Keratinocyte (primary cell): ENCODE results near the gene TNFRSF4. TPM values are rescaled to one million over a fixed set of nuclear protein-coding genes. Genes with fewer than 3 reads are reported as not detected.

Source experiments
- DNase-seq: peaks from one replicate; pipeline ENCODE4 v3.0.0-alpha.2; 2011; ENCODE audit warnings: low read depth, missing footprints, low spot score
- FAIRE-seq: peaks from 2 replicates; lab custom pipeline; 2011; peaks lifted over from hg19 to GRCh38; lab: Jason Lieb, UNC
- H2AFZ ChIP-seq: 2 replicates; pipeline ENCODE4 v1.6.0; 2012; ENCODE audit warnings: low read length, control low read depth, inconsistent platforms; ENCODE audit not compliant: control insufficient read depth
- H3K27ac ChIP-seq: 2 replicates; pipeline ENCODE4 v1.5.1; 2011; ENCODE audit warnings: low read length; ENCODE audit not compliant: control insufficient read depth, insufficient read depth
- H3K27me3 ChIP-seq: 3 replicates; pipeline ENCODE4 v1.6.0; 2011; ENCODE audit warnings: low read length; ENCODE audit not compliant: control insufficient read depth, insufficient read depth; ENCODE audit errors: extremely low read depth
- H3K36me3 ChIP-seq, 2 experiments: 2 replicates in 1 of 2; 3 replicates in 1 of 2; pipeline ENCODE4 v1.5.1; 2011; ENCODE audit warnings: low read length in 2 of 2, mild to moderate bottlenecking in 1 of 2; ENCODE audit not compliant: control insufficient read depth in 2 of 2, insufficient read depth in 2 of 2; ENCODE audit errors: extremely low read depth in 1 of 2
- H3K4me1 ChIP-seq: 3 replicates; pipeline ENCODE4 v1.5.1; 2011; ENCODE audit warnings: low read length; ENCODE audit not compliant: control insufficient read depth, insufficient read depth; ENCODE audit errors: extremely low read depth
- H3K4me2 ChIP-seq: 3 replicates; pipeline ENCODE4 v1.6.0; 2011; ENCODE audit warnings: low read depth, low read length; ENCODE audit not compliant: control insufficient read depth, insufficient read depth; ENCODE audit errors: extremely low read depth
- H3K4me3 ChIP-seq, 3 experiments: fragments of 200-600 bp in 1 of 3; sonication (generic) in 1 of 3; 2 replicates in 2 of 3; 3 replicates in 1 of 3; pipeline ENCODE4 v1.5.1; 2011 to 2016; ENCODE audit warnings: low read length in 3 of 3, mild to moderate bottlenecking in 3 of 3, control low read depth in 2 of 3, inconsistent platforms in 1 of 3, low read depth in 1 of 3, mixed read lengths in 1 of 3, mixed run types in 1 of 3, moderate library complexity in 1 of 3; ENCODE audit not compliant: control insufficient read depth in 2 of 3, insufficient read depth in 2 of 3; ENCODE audit errors: extremely low read depth in 1 of 3
- H3K79me2 ChIP-seq: 2 replicates; pipeline ENCODE4 v1.6.0; 2012; ENCODE audit warnings: low read length; ENCODE audit not compliant: control insufficient read depth, insufficient read depth
- H3K9ac ChIP-seq: 3 replicates; pipeline ENCODE4 v1.6.0; 2011; ENCODE audit warnings: low read length; ENCODE audit not compliant: control insufficient read depth, insufficient read depth; ENCODE audit errors: extremely low read depth
- H3K9me1 ChIP-seq: 3 replicates; pipeline ENCODE4 v1.6.0; 2011; ENCODE audit warnings: low read length; ENCODE audit not compliant: control insufficient read depth, insufficient read depth; ENCODE audit errors: extremely low read depth
- H3K9me3 ChIP-seq: 2 replicates; pipeline ENCODE4 v1.5.1; 2012; ENCODE audit warnings: low read depth, low read length; ENCODE audit not compliant: control insufficient read depth
- H4K20me1 ChIP-seq: 3 replicates; pipeline ENCODE4 v1.6.0; 2011; ENCODE audit warnings: low read length; ENCODE audit not compliant: control insufficient read depth, insufficient read depth; ENCODE audit errors: extremely low read depth
- CTCF ChIP-seq, 3 experiments: IDR thresholded peaks in 1 of 3; conservative IDR thresholded peaks in 1 of 3; optimal IDR thresholded peaks in 1 of 3; 2 replicates in 2 of 3; 3 replicates in 1 of 3; pipeline versions ENCODE3 to v1.5.1; 2011; ENCODE audit warnings: low read length in 3 of 3, mild to moderate bottlenecking in 3 of 3, moderate library complexity in 2 of 3, control low read depth in 1 of 3, inconsistent platforms in 1 of 3; ENCODE audit not compliant: insufficient read depth in 2 of 3; ENCODE audit errors: extremely low read depth in 1 of 3
- EZH2 ChIP-seq: IDR thresholded peaks from one replicate; pipeline ENCODE4 v1.6.1; 2012; ENCODE audit warnings: inconsistent platforms, mild to moderate bottlenecking, low read length, moderate library complexity
- dilution Hi-C: fragments of 300-500 bp; cut with MboI; formaldehyde crosslinking; loops from one replicate; pipeline ENCODE4 v1.7.0; 2020; ENCODE audit warnings: low sequenced_read_pairs; ENCODE audit not compliant: extremely low pct_ligation_motif_present
- polyA plus RNA-seq, 5 experiments: library from polyadenylated mRNA; depleted of rRNA in 3 of 5; stranded (reverse) in 3 of 5; stranded (forward) in 1 of 5; unstranded in 1 of 5; fragments of >200 nt; gene quantifications; 1 replicate in 1 of 5; 2 replicates in 3 of 5; 3 replicates in 1 of 5; pipeline versions ENCODE4 v1.2.1 to v1.2.3, GENCODE V29; 2011 to 2012; ENCODE audit warnings: missing spikeins in 2 of 5, low read depth in 1 of 5, low replicate concordance in 1 of 5

TNFRSF4 gene
- polyA plus RNA-seq, 1 donor (not counting 4 experiments of a cell fraction or from before 2014, with no cell fraction given), result not detected

- Histone ChIP-seq H3K9ac (no peak overlapping the region), H3K9me3 (no peaks in the 10 kb centered on the region), H3K9me1 (no peaks in the 10 kb centered on the region), H2AFZ (no peak overlapping the region), H3K4me3 (no peak overlapping the region), H3K27me3 (no peaks in the 10 kb centered on the region), H3K4me2 (no peak overlapping the region), H3K36me3 (peaks cover 40 to 47% of the 10 kb centered on the region in 2 experiments), H3K79me2 (peaks cover 7% of the 10 kb centered on the region), H3K27ac (peak overlapping the region; percentile 10), H4K20me1 (peaks cover 16% of the 10 kb centered on the region), H3K4me1 (peaks cover 11% of the 10 kb centered on the region)
- dilution Hi-C loops, result no loop called here
- no peak for TF ChIP-seq CTCF (optimal IDR thresholded peaks at IDR 0.05 in 1 of 3, IDR thresholded peaks at IDR 0.05 in 1 of 3, conservative IDR thresholded peaks at IDR 0.05 in 1 of 3; ENCODE audit: extremely low read depth in 1 of 3, insufficient read depth in 2 of 3, low read length in 3 of 3)
- TF ChIP-seq EZH2, result no peak
- DNase-seq, result no peak
- FAIRE-seq, result no peak
These were observed 45.2 kb upstream of the TNFRSF4 start for GRCh38 chr1:1259119-1259488.

- H3K79me2 ChIP-seq, result peaks cover 5% of the 10 kb centered on the region
- no peak overlapping the region for H3K9ac ChIP-seq
- TF ChIP-seq CTCF (optimal IDR thresholded peaks at IDR 0.05 in 1 of 3, IDR thresholded peaks at IDR 0.05 in 1 of 3, conservative IDR thresholded peaks at IDR 0.05 in 1 of 3; ENCODE audit: extremely low read depth in 1 of 3, insufficient read depth in 2 of 3, low read length in 3 of 3) (no peak), EZH2 (no peak)
- no peak overlapping the region for H3K27ac ChIP-seq
- FAIRE-seq (no peak), DNase-seq (no peak)
- no peak overlapping the region for H2AFZ ChIP-seq
- H4K20me1 ChIP-seq, result peaks cover 16% of the 10 kb centered on the region
- H3K4me3 ChIP-seq, result no peak overlapping the region
- dilution Hi-C loops, result no loop called here
- H3K4me1 ChIP-seq, result peaks cover 11% of the 10 kb centered on the region
- H3K4me2 ChIP-seq, result no peak overlapping the region
- H3K27me3 ChIP-seq, result no peaks in the 10 kb centered on the region
- peaks cover 32 to 40% of the 10 kb centered on the region in 2 experiments for H3K36me3 ChIP-seq
- H3K9me3 ChIP-seq, result no peaks in the 10 kb centered on the region
- H3K9me1 ChIP-seq, result no peaks in the 10 kb centered on the region
These were observed 43.3 kb upstream of the TNFRSF4 start for GRCh38 chr1:1256956-1257871.
